IMR-90 (cell line): Measurements from ENCODE around the gene CSH2.
"Not testable (repeated sequence)": the region's sequence is repeated elsewhere in the genome, so short reads cannot be mapped to it uniquely, and the experiment has no call there.

Source experiments
- BHLHE40 ChIP-seq: fragments of 150-350 bp; IDR thresholded peaks from 2 replicates; pipeline ENCODE4 v1.6.1; 2016; ENCODE audit warnings: mild to moderate bottlenecking, low read depth, low read length
- CTCF ChIP-seq: conservative IDR thresholded peaks from 2 replicates; pipeline ENCODE4 v1.5.1; 2012; ENCODE audit warnings: mild to moderate bottlenecking, low read depth, low read length, improper control_type of control experiment
- MAFK ChIP-seq: IDR thresholded peaks from 2 replicates; pipeline ENCODE4 v1.6.1; 2012; ENCODE audit warnings: low read depth, low read length, improper control_type of control experiment
- MAZ ChIP-seq: IDR thresholded peaks from 2 replicates; pipeline ENCODE4 v1.6.1; 2012; ENCODE audit warnings: low read depth, mild to moderate bottlenecking, low read length, improper control_type of control experiment, moderate library complexity, borderline replicate concordance
- MXI1 ChIP-seq: IDR thresholded peaks from 2 replicates; pipeline ENCODE4 v1.6.1; 2012; ENCODE audit warnings: low read depth, mild to moderate bottlenecking, low read length, moderate library complexity, borderline replicate concordance
- RFX5 ChIP-seq: IDR thresholded peaks from 2 replicates; pipeline ENCODE4 v1.8.0; 2012; ENCODE audit warnings: low read depth, mild to moderate bottlenecking, low read length, moderate library complexity

- TF ChIP-seq CTCF, MXI1, RFX5, MAZ, BHLHE40, MAFK: not testable (repeated sequence)
Measured at GRCh38 chr17:63904796-63905195, 31.3 kb upstream of the CSH2 start.
